Transverse colon (tissue), 4 donors: ENCODE data around the gene ITGA3.

Experiments
- CTCF ChIP-seq, 5 experiments: fragments of 200-600 bp in 3 of 5; fragments of 450-650 bp in 2 of 5; sonication (generic) in 3 of 5; IDR thresholded peaks; 1 replicate in 2 of 5; 2 replicates in 3 of 5; pipeline ENCODE4 v1.5.1; 2016 to 2017; ENCODE audit warnings: antibody characterized with exemption in 5 of 5, inconsistent platforms in 3 of 5, mild to moderate bottlenecking in 2 of 5, moderate library complexity in 1 of 5
- EP300 ChIP-seq: sonication (generic); formaldehyde crosslinking; IDR thresholded peaks from one replicate; pipeline ENCODE4 v1.6.1; 2017; ENCODE audit warnings: antibody characterized with exemption, low read depth
- POLR2AphosphoS5 ChIP-seq, 3 donors: sonication (generic); formaldehyde crosslinking; IDR thresholded peaks; one replicate each; pipeline ENCODE4 v1.6.1; 2016; ENCODE audit warnings: antibody characterized with exemption in 3 of 3

DNA sequence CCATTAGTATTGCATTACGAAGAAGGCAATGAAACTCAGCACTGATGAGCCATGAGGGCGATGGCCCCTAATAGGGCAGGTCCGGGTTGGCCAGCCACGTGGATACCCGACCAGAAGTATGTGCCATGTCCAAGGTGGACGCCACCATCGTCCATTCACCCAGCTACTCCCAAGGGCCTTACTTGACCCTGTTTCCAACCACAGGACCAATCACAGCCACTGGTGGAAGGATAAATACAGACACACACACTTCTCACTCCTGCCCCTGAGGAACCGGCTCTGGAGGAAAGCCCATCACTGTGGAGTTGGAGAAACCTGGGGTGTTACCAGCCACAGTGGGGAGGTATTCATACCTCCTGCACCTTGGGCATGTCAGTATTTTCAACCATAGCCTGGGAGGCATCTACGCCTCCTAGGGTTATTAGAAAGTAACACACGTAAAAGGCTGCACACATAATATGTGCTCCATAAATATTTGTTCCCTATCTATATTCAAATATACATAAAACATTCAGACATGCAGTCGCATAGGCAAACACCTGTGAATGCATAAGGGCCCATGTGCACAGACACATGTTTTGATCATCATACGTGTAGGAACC is 5.4 kb upstream of the ITGA3 start:
- no peak for TF ChIP-seq CTCF (IDR thresholded peaks at IDR 0.05)
- TF ChIP-seq POLR2AphosphoS5 (IDR thresholded peaks at IDR 0.05): no peak
- TF ChIP-seq EP300: no peak
